ENCODE results near the gene WDR45.

The WDR45 gene

GRCh38 chrX:49096419-49096818, 16.7 kb upstream of the WDR45 start:
- TF ChIP-seq GABPA (IDR thresholded peaks at IDR 0.05; ENCODE audit: low read depth) (no peak), REST (IDR thresholded peaks at IDR 0.05; ENCODE audit: insufficient replicate concordance, low read depth) (no peak), SPI1 (IDR thresholded peaks at IDR 0.05; ENCODE audit: borderline replicate concordance, low read depth) (no peak), POLR2AphosphoS5 (IDR thresholded peaks at IDR 0.05; ENCODE audit: low read depth) (no peak), CTCF (IDR thresholded peaks at IDR 0.05; ENCODE audit: insufficient read depth, low read length) (no peak)
- Histone ChIP-seq H3K27me3 (ENCODE audit: insufficient read depth, poor library complexity, severe bottlenecking) (no peaks in the 10 kb centered on the region), H3K4me3 (replicated peaks; ENCODE audit: insufficient read depth, low read length) (no peak overlapping the region), H3K27ac (replicated peaks) (no peak overlapping the region)
- DNase-seq (ENCODE audit: low read depth in 1 of 2, low spot score in 1 of 2) = no peak

GRCh38 chrX:49089553-49089952, 9.9 kb upstream of the WDR45 start:
- DNase-seq (ENCODE audit: low read depth in 1 of 2, low spot score in 1 of 2) = no peak
- Histone ChIP-seq H3K27ac (replicated peaks) (no peak overlapping the region), H3K27me3 (ENCODE audit: insufficient read depth, poor library complexity, severe bottlenecking) (no peaks in the 10 kb centered on the region), H3K4me3 (replicated peaks; ENCODE audit: insufficient read depth, low read length) (no peak overlapping the region)
- TF ChIP-seq GABPA (IDR thresholded peaks at IDR 0.05; ENCODE audit: low read depth) = no peak
- TF ChIP-seq SPI1 (IDR thresholded peaks at IDR 0.05; ENCODE audit: borderline replicate concordance, low read depth) = no peak
- no peak for TF ChIP-seq REST (IDR thresholded peaks at IDR 0.05; ENCODE audit: insufficient replicate concordance, low read depth)
- no peak for TF ChIP-seq POLR2AphosphoS5 (IDR thresholded peaks at IDR 0.05; ENCODE audit: low read depth)
- TF ChIP-seq CTCF (IDR thresholded peaks at IDR 0.05; ENCODE audit: insufficient read depth, low read length) = no peak

GRCh38 chrX:49082271-49082871, 2.7 kb upstream of the WDR45 start:
- TF ChIP-seq SPI1 (IDR thresholded peaks at IDR 0.05; ENCODE audit: borderline replicate concordance, low read depth) = no peak
- no peak for TF ChIP-seq REST (IDR thresholded peaks at IDR 0.05; ENCODE audit: insufficient replicate concordance, low read depth)
- TF ChIP-seq GABPA (IDR thresholded peaks at IDR 0.05; ENCODE audit: low read depth) = no peak
- TF ChIP-seq POLR2AphosphoS5 (IDR thresholded peaks at IDR 0.05; ENCODE audit: low read depth) = no peak
- TF ChIP-seq CTCF (IDR thresholded peaks at IDR 0.05; ENCODE audit: insufficient read depth, low read length) = no peak
- no peak for DNase-seq (ENCODE audit: low read depth in 1 of 2, low spot score in 1 of 2)
- H3K27me3 ChIP-seq (ENCODE audit: insufficient read depth, poor library complexity, severe bottlenecking) = no peaks in the 10 kb centered on the region
- H3K27ac ChIP-seq (replicated peaks) = no peak overlapping the region
- H3K4me3 ChIP-seq (replicated peaks; ENCODE audit: insufficient read depth, low read length) = no peak overlapping the region

Data from HL-60 (cell line).